Skeletal muscle tissue (tissue), 4 donors: ENCODE data around the gene CCNDBP1. TPM values are rescaled to one million over a fixed set of nuclear protein-coding genes. Genes with fewer than 3 reads are reported as not detected.
A peak's percentile ranks its signal among the peaks of the same experiment; 100 is the strongest.
"Not testable (repeated sequence)": the region's sequence is repeated elsewhere in the genome, so short reads cannot be mapped to it uniquely, and the experiment has no call there.

Source experiments
- H3K27ac ChIP-seq: one replicate; pipeline ENCODE4 v1.7.0; 2013; ENCODE audit warnings: mild to moderate bottlenecking, low read depth, low read length, inconsistent platforms
- H3K27me3 ChIP-seq, 3 donors: one replicate each; pipeline ENCODE4 v1.7.0; 2013; ENCODE audit warnings: low read length in 3 of 3; ENCODE audit not compliant: control insufficient read depth in 3 of 3, insufficient read depth in 3 of 3
- H3K36me3 ChIP-seq, 3 donors: one replicate each; pipeline ENCODE4 v1.7.0; 2013; ENCODE audit warnings: low read length in 3 of 3; ENCODE audit not compliant: control insufficient read depth in 3 of 3, insufficient read depth in 3 of 3
- H3K4me1 ChIP-seq, 3 donors: one replicate each; pipeline ENCODE4 v1.7.0; 2013; ENCODE audit warnings: low read length in 3 of 3, mild to moderate bottlenecking in 3 of 3; ENCODE audit not compliant: control insufficient read depth in 3 of 3, insufficient read depth in 3 of 3
- H3K4me3 ChIP-seq, 3 donors: one replicate each; pipeline ENCODE4 v1.7.0; 2013; ENCODE audit warnings: low read length in 3 of 3
- H3K9ac ChIP-seq, 3 donors: one replicate each; pipeline ENCODE4 v1.7.0; 2013; ENCODE audit warnings: low read length in 3 of 3, mild to moderate bottlenecking in 3 of 3, moderate library complexity in 2 of 3, low read depth in 1 of 3
- H3K9me3 ChIP-seq, 3 donors: one replicate each; pipeline ENCODE4 v1.7.0; 2013; ENCODE audit warnings: low read length in 3 of 3; ENCODE audit not compliant: control insufficient read depth in 3 of 3
- total RNA-seq: library from RNA; depleted of rRNA; stranded (reverse); fragments of >200 nt; gene quantifications from one replicate; pipeline ENCODE4 v1.2.3, GENCODE V29; 2014
- donor health status: Osteomylitis.

Gene CCNDBP1
- total RNA-seq, 1 donor from 2014 or later, result 45.4 TPM

DNA sequence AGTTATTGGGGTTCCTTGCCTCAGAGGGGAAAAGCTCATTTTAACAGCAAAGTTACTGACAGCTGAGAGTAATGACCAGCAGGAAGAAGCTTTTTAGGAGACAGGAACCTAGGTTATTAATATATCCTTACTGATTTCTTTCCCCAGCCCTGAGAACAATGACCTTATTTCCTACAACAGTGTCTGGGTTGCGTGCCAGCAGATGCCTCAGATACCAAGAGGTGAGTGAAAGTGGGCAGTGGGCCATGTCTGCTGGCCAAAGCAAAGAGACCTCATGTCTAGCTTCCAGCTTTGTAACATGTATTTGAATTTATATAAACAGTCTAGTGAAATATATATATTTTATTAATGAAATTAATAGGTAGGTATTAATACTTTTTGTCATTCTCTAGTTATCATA is 5.0 kb downstream of the CCNDBP1 start:
- Histone ChIP-seq H3K36me3 (peaks cover 17 to 46% (median 37%) of the 10 kb centered on the region in 3 donors), H3K9me3 (no peaks in the 10 kb centered on the region), H3K27ac (peak overlapping the region; percentile 54), H3K9ac (peak overlapping the region in 2 of 3 donors; percentile 10 to 28), H3K4me1 (peaks cover 21 to 24% (median 23%) of the 10 kb centered on the region in 3 donors), H3K4me3 (no peak overlapping the region), H3K27me3 (no peaks in the 10 kb centered on the region)

DNA sequence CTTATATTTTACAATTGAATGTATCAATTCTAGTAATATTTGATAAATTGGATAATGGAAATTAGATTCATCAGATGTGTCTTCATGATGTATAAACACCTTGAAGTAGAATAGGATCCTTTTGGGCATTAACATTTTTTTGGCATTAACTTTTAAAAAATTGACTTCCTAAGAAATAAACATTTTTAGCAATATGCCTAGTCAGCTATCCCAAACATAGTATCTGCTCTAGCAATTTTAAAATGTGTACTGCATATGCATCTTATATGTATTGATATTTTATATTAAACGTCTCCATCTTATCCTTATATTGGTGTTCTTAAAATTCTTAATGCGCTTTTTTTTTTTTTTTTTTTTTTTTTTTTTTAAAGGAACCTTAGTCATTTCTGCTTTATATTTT is 8.5 kb downstream of the CCNDBP1 start:
- Histone ChIP-seq H3K27ac (no peak overlapping the region), H3K27me3 (no peaks in the 10 kb centered on the region), H3K4me3 (no peak overlapping the region), H3K36me3 (peaks cover 23 to 55% (median 52%) of the 10 kb centered on the region in 3 donors), H3K9ac (no peak overlapping the region), H3K4me1 (peaks cover 12 to 24% (median 23%) of the 10 kb centered on the region in 3 donors), H3K9me3 (no peaks in the 10 kb centered on the region)

DNA sequence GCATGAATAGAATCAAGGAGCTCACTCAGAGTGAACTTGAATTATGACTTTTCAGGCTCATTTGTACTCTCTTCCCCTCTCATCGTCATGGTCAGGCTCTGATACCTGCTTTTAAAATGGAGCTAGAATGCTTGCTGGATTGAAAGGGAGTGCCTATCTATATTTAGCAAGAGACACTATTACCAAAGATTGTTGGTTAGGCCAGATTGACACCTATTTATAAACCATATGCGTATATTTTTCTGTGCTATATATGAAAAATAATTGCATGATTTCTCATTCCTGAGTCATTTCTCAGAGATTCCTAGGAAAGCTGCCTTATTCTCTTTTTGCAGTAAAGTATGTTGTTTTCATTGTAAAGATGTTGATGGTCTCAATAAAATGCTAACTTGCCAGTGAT is 9.6 kb downstream of the CCNDBP1 start:
- peak overlapping the region; percentile 4 to 51 (median 48) for H3K9ac ChIP-seq
- no peaks in the 10 kb centered on the region for H3K9me3 ChIP-seq
- H3K4me3 ChIP-seq, result no peak overlapping the region
- peak overlapping the region; percentile 81 for H3K27ac ChIP-seq
- peaks cover 21 to 47% (median 45%) of the 10 kb centered on the region in 3 donors for H3K36me3 ChIP-seq
- no peaks in the 10 kb centered on the region for H3K27me3 ChIP-seq
- H3K4me1 ChIP-seq, result peaks cover 9 to 20% (median 17%) of the 10 kb centered on the region in 3 donors

GRCh38 chr15:43196760-43197548 is 11.8 kb downstream of the CCNDBP1 start:
- H3K9me3 ChIP-seq, result no peaks in the 10 kb centered on the region
- H3K36me3 ChIP-seq, result peaks cover 12 to 28% (median 28%) of the 10 kb centered on the region in 3 donors
- H3K27me3 ChIP-seq, result no peaks in the 10 kb centered on the region
- H3K4me3 ChIP-seq, result no peak overlapping the region
- H3K9ac ChIP-seq, result no peak overlapping the region
- H3K27ac ChIP-seq, result peak overlapping the region; percentile 0
- peaks cover 4 to 16% (median 12%) of the 10 kb centered on the region in 3 donors for H3K4me1 ChIP-seq

GRCh38 chr15:43197773-43198172 is 12.6 kb downstream of the CCNDBP1 start:
- H3K27me3 ChIP-seq, H3K9me3 ChIP-seq, H3K27ac ChIP-seq, H3K9ac ChIP-seq, H3K4me3 ChIP-seq: not testable (repeated sequence)
- H3K4me1 ChIP-seq, result peaks cover 4 to 16% (median 12%) of the 10 kb centered on the region in 3 donors
- H3K36me3 ChIP-seq, result peaks cover 8 to 20% (median 20%) of the 10 kb centered on the region in 3 donors

DNA sequence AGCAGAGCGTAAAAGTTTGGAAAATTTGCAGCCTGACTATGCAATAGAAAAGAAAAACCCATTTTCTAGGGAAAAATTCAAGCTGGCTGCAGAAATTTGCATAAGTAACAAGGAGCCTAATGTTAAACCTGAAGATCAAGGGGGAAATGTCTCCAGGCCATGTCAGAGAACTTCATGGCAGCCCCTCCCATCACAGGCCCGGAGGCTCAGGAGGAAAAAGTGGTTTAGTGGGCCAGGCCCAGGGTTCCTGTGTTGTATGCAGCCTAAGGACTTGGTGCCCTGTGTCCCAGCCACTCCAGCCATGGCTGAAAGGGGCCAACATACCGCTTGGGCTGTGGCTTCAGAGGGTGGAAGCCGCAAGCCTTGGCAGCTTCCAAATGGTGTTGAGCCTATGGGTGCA is 13.4 kb downstream of the CCNDBP1 start:
- not testable (repeated sequence) for H3K9me3 ChIP-seq, H3K4me3 ChIP-seq, H3K27me3 ChIP-seq, H3K9ac ChIP-seq, H3K27ac ChIP-seq
- H3K36me3 ChIP-seq, result peaks cover 6 to 15% (median 15%) of the 10 kb centered on the region in 3 donors
- H3K4me1 ChIP-seq, result peaks cover 4 to 16% (median 11%) of the 10 kb centered on the region in 3 donors

DNA sequence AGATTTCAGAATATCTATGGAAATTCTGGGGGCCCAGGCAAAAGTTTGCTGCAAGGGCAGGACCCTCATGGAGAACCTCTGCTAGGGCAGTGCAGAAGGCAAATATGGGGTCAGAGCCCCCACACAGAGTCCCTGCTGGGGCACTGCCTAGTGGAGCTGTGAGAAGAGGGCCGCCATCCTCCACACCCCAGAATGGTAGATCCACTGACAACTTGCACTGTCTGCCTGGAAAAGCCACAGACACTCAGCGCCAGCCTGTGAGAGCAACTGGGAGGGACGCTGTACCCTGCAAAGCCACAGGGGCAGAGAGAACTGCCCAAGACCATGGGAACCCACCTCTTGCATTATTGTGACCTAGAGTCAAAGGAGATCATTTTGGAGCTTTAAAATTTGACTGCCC is 13.8 kb downstream of the CCNDBP1 start:
- Histone ChIP-seq H3K27me3 (no peaks in the 10 kb centered on the region), H3K27ac (no peak overlapping the region), H3K4me3 (no peak overlapping the region), H3K9me3 (no peaks in the 10 kb centered on the region), H3K9ac (no peak overlapping the region), H3K4me1 (peaks cover 4 to 19% (median 14%) of the 10 kb centered on the region in 3 donors), H3K36me3 (peaks cover 6 to 15% (median 13%) of the 10 kb centered on the region in 3 donors)

- H3K9me3 ChIP-seq, result no peaks in the 10 kb centered on the region
These were observed 14.8 kb downstream of the CCNDBP1 start for GRCh38 chr15:43199945-43200488.

GRCh38 chr15:43204016-43204901 is 19.1 kb downstream of the CCNDBP1 start:
- Histone ChIP-seq H3K27me3 (peaks cover 0 to 10% (median 6%) of the 10 kb centered on the region in 3 donors), H3K4me1 (peaks cover 0 to 7% (median 5%) of the 10 kb centered on the region in 3 donors), H3K36me3 (no peaks in the 10 kb centered on the region), H3K27ac (no peak overlapping the region), H3K9me3 (no peaks in the 10 kb centered on the region), H3K4me3 (no peak overlapping the region), H3K9ac (no peak overlapping the region)

More at GRCh38 chr15:43199945-43200488, 14.8 kb downstream of the CCNDBP1 start:
- no peak overlapping the region for H3K4me3 ChIP-seq
- H3K27me3 ChIP-seq, result no peaks in the 10 kb centered on the region
- no peak overlapping the region for H3K9ac ChIP-seq
- peaks cover 6 to 15% (median 9%) of the 10 kb centered on the region in 3 donors for H3K36me3 ChIP-seq
- peaks cover 3 to 16% (median 14%) of the 10 kb centered on the region in 3 donors for H3K4me1 ChIP-seq
- no peak overlapping the region for H3K27ac ChIP-seq
